Right ventricle myocardium inferior (tissue), 1 donor: Measurements from ENCODE around the gene CAB39. TPM values are rescaled to one million over a fixed set of nuclear protein-coding genes. Genes with fewer than 3 reads are reported as not detected.

Experiments
- ATAC-seq: fragments of 200-7000 bp; cut with Tn5 transposase; one replicate; pipeline ENCODE4 v1.9.1; 2020; ENCODE audit warnings: mild to moderate bottlenecking, moderate library complexity
- DNase-seq: peaks from one replicate; pipeline ENCODE4 v3.0.0; 2021; ENCODE audit errors: missing footprints
- intact Hi-C: fragments of 100-400 bp; cut with DNase I; formaldehyde crosslinking; loops from one replicate; pipeline ENCODE4 v1.11.0; 2022
- total RNA-seq: library from RNA; stranded (reverse); fragmentation: NEBNext Ultra II Directional; extraction: Animal tissue kit (Norgen Biotek cat#: 25700); gene quantifications from one replicate; pipeline ENCODE4 v1.2.1, GENCODE V29; 2021
- donor health status: DM: no; HTN: yes; CAD: no; lungs with severe emphysema.

The CAB39 gene
- total RNA-seq, 1 donor from 2014 or later, result 91.9 TPM

DNA sequence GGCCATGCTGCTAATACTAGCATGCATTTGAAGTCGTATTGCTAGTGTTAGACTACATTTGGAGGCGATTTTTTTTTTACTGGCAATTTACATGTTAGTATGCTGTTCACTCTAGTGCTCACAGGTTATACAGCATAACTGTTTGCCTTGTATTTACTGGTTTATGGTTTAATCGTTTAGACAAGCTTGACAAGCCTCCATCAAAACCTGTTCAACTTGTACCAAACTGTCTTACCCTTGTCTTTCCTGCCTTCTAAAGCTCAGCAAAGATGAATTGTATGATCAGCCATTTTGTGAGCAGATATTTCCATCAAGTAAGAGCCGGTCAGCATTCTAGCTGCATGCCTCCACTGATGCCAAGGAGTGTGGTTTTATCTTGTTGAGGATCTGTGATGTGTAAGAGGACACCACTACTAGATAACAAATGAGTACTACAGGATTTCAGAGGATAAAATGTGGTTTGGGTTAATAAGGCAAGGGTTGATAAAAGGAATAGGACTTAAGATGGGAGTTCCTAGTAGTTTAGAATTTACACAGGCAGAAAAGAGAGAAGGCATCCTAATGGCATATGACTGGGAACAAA lies 83.7 kb downstream of the CAB39 start:
- intact Hi-C loops, result no loop called here
- DNase-seq (no peak), ATAC-seq (no peak)

- ATAC-seq, result no peak
- no peak for DNase-seq
- intact Hi-C loops, result loop anchor here (2.0 kb wide), 1 partner anchor 85 kb away; the partner anchor contains the start of gene CAB39
Observed at GRCh38 chr2:230797515-230798495, 85.2 kb downstream of the CAB39 start.

DNA sequence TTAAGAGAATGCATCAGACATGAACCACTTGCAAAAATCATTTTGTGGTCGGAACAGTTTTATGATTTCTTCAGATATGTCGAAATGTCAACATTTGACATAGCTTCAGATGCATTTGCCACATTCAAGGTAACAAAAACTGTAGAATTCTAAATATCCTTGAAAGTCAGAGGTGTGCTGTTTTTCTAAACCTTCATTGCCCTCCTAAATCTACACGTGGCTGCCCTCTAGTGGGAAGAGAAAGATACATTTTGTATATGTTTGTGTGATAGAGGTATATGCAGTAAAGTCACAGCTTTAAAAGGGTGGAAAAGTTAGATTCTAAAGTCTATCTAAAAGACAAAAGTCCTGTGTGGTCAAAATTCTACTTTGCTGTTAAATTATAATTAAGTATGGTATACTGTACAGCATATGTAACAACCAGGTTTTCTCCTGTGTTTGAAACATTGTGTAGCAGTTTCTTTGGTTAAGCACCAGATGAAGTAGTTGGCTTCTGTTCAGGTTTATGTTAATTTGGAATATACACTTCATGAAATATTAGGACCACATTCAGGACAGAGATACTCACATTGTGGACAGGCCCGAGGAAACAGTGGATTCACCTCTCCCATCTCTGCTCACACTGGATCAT lies 86.2 kb downstream of the CAB39 start:
- DNase-seq (no peak), ATAC-seq (no peak)
- intact Hi-C loops, result loop anchor here (2.0 kb wide), 1 partner anchor 86 kb away; the partner anchor contains the start of gene CAB39

- ATAC-seq, result no peak
- intact Hi-C loops, result no loop called here
- no peak for DNase-seq
Observed at GRCh38 chr2:230805353-230806017, 92.8 kb downstream of the CAB39 start.

GRCh38 chr2:230807729-230808128 lies 95.1 kb downstream of the CAB39 start:
- ATAC-seq, result no peak
- intact Hi-C loops, result no loop called here
- no peak for DNase-seq

DNA sequence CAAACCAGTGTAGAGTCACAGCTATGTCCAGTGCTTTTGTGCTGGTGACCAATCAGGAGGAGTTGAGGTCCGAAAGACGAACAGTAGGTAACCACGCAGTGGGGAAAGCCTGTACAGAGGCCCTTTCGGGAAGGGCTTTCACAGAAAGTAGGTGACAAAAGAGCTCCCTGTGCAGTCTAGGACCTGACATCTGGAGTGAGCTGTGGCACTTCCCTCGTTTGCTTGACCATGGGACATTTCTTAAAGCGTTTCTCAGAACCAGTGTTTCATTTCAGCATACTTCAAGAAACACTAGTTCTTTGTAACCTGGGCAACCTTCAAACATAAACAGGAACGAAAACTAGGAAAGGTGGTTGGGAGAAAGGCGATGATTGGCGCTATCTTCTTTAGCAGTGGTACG lies 96.4 kb downstream of the CAB39 start:
- DNase-seq (no peak), ATAC-seq (no peak)
- intact Hi-C loops, result no loop called here

GRCh38 chr2:230809677-230810251 lies 97.1 kb downstream of the CAB39 start:
- intact Hi-C loops, result no loop called here
- no peak for DNase-seq
- no peak for ATAC-seq

DNA sequence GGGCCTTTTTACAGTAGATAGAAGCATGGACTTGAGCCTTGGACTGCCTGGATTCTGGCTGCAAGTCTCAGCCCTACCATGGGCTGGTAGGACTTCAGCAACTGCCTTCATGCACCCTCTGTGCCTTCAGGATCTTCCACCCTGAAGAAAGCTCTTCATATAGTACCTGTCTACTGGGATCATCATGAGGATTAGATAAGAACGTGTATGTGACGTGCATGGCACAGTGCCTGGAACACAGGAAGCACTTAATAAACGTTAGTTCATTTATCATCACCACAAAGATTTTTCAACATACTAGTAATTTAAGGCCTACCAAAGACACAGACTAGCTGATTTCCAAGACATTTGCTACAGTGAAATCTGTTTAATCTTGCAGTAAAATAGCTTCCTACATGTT lies 98.9 kb downstream of the CAB39 start:
- intact Hi-C loops, result no loop called here
- DNase-seq (no peak), ATAC-seq (no peak)

- DNase-seq (no peak), ATAC-seq (no peak)
- intact Hi-C loops, result no loop called here
Observed at GRCh38 chr2:230812033-230812432, 99.4 kb downstream of the CAB39 start.

- intact Hi-C loops, result no loop called here
- ATAC-seq, result no peak
Observed at GRCh38 chr2:230814616-230815015, 102.0 kb downstream of the CAB39 start.

GRCh38 chr2:230815088-230815487 lies 102.4 kb downstream of the CAB39 start:
- intact Hi-C loops, result no loop called here
- no peak for ATAC-seq
- DNase-seq, result no peak

More at GRCh38 chr2:230814616-230815015, 102.0 kb downstream of the CAB39 start:
- no peak for DNase-seq

- DNase-seq (no peak), ATAC-seq (peak; percentile 54)
- intact Hi-C loops, result no loop called here
Observed at GRCh38 chr2:230816735-230817134, 104.1 kb downstream of the CAB39 start.

- intact Hi-C loops, result no loop called here
- no peak for ATAC-seq
- no peak for DNase-seq
Observed at GRCh38 chr2:230819433-230819832, 106.8 kb downstream of the CAB39 start.

DNA sequence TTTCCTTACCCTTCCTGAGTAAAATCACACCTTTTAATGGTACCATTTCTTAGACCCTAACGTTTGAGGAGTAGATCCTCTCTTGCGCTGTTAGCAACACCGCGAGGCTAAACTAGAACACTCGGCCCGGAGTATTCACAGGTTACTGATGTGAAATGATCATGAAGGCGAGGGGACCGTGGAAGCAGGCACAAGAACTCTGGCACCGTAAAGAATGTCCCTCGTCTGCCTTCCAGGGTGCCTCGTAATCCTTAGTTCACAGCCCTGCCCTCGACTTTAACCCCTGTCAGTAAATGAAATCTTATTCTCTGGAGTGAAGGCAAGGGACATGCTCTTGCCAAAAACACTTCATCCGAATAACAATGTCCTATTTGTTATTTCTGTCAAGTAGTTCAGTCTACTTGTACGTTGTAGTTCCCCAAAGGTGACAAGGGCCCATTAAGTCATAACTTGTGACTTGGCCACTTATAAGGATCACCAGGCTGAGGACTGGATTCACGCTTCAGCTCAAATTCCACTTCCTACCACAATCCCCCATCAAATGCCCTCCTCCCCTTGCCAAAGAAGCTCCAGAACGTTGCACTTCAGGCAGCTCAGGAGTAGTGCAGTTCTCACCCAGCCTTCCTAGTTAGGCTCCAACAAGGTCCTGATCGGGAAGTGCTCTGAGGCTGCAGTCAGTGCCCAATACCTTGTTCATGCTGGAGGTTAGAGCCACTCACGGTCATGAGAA lies 108.8 kb downstream of the CAB39 start:
- DNase-seq (no peak), ATAC-seq (peak; percentile 11)
- intact Hi-C loops, result loop anchor here (5.0 kb wide), 1 partner anchor 236 kb away; the partner anchor contains the start of gene PSMD1

DNA sequence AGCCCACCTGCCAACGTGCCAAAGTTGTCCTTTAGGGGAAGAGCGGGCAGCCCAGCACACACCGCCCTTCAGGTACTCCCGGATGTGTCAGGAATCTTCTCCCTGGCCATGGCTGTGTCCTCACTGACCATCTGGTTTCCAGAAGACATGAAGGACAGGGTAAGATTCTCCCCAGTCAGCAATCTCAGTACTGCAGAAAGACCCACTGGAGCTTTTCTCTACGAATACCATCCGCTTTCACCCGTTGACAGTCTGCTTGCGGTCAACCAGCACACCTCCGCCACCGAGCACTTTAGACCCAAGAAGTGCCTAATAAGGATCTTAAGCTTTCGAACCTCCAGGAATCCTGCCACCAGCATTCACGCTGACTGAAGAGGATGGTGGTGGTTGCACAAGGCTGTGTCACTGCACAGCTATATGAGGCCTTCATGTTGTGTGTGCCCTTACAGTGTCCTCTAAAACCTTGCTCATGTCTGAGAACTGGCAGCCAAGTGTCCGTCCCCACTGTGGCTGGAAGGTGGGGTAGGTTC lies 109.4 kb downstream of the CAB39 start:
- ATAC-seq, result no peak
- intact Hi-C loops, result loop anchor here (5.0 kb wide), 1 partner anchor 235 kb away; the partner anchor contains the start of gene PSMD1
- no peak for DNase-seq

- intact Hi-C loops, result loop anchor here (5.0 kb wide), 1 partner anchor 234 kb away; the partner anchor contains the start of gene PSMD1
- DNase-seq, result no peak
- no peak for ATAC-seq
Observed at GRCh38 chr2:230823264-230823964, 110.8 kb downstream of the CAB39 start.

GRCh38 chr2:230824406-230824978 lies 111.8 kb downstream of the CAB39 start:
- intact Hi-C loops, result loop anchor here (1.0 to 5.0 kb wide), 3 partner anchors 24 to 233 kb away; partner anchors contain the start of gene PSMD1
- ATAC-seq (peak; percentile 52), DNase-seq (no peak)
